IPS-18c (cell line): Measurements from ENCODE around the gene CTCFL.

ENCODE experiments used
- H3K4me3 ChIP-seq: 2 replicates; pipeline ENCODE4 v1.7.0; 2013; ENCODE audit warnings: low read depth, mild to moderate bottlenecking, low read length, moderate library complexity; ENCODE audit not compliant: insufficient read depth
- H3K9me3 ChIP-seq: one replicate; pipeline ENCODE4 v1.6.1; 2013; ENCODE audit warnings: mild to moderate bottlenecking, low read length, moderate library complexity; ENCODE audit not compliant: control insufficient read depth, insufficient read depth

Gene CTCFL

DNA sequence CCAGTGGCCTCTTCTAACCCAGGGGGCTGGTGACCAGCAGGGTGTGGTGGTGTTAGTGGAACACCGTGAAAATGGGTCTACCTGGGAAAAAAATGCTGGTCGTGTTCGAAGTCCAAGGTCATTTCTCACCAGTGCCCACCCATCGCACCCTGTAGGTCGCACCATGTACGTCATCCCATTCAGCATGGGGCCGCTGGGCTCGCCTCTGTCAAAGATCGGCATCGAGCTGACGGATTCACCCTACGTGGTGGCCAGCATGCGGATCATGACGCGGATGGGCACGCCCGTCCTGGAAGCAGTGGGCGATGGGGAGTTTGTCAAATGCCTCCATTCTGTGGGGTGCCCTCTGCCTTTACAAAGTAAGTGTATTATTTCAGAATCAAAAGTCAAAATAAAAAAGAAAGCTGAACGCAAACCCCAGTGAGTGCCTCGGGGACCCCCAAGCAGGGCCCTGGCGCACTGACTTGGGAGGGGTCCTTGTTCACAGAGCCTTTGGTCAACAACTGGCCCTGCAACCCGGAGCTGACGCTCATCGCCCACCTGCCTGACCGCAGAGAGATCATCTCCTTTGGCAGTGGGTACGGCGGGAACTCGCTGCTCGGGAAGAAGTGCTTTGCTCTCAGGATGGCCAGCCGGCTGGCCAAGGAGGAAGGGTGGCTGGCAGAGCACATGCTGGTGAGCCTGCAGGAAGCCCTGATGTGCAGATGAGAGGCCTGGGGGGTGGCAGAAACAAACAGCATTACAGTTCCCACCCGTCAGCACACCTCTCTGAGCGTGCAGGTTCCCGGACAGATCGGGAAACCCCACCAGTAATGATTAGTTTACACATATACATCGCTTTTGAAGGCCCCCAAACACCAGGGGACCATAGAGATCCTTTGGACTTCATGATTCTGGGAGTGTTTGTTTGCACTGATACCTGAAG, 37.9 kb upstream of the CTCFL start:
- no peaks in the 10 kb centered on the region for H3K9me3 ChIP-seq
- H3K4me3 ChIP-seq, result no peak overlapping the region

GRCh38 chr20:57561356-57562279, 36.7 kb upstream of the CTCFL start:
- no peak overlapping the region for H3K4me3 ChIP-seq

DNA sequence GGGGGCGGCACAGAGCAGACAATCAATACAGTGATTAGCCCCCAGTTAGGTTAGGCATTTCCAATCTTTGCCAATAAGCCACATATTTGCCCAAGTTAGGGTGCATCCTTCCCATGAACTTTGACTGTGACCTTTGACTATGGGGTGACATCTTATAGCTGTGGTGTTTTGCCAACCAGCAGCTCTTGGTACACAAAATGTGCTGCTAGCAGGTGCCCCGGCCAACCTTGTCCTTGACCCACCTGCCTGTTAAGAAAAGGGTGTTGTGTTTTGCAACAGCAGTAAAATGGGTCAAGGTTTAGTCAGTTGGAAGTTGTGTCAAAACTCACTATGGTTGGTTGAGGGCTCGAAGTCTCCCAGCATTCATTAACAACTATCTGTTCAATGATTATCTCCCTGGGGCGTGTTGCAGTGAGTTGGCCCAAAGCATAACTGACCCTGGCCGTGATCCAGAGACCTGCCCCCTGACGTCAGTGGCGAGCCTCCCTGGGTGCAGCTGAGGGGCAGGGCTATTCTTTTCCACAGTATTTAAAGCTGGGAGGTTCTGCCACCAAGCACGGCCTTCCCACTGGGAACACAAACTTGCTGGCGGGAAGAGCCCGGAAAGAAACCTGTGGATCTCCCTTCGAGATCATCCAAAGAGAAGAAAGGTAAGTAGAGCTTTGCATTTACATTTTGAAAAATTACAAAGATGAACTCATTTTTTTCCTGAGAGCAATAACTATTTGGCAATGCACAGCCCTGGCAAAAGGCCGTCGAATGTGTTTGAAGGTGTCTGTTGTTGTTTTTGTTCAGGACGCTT, 35.8 kb upstream of the CTCFL start, which contains the start of gene PCK1:
Gene PCK1 (plus strand): TSS at position 557 of the 802 bp plus-strand sequence. CDS start 302 bp downstream, outside the sequence.
- Histone ChIP-seq H3K9me3 (no peaks in the 10 kb centered on the region), H3K4me3 (no peak within 1 kb of the TSS)

More at GRCh38 chr20:57561356-57562279, 36.7 kb upstream of the CTCFL start:
- H3K9me3 ChIP-seq, result no peaks in the 10 kb centered on the region

DNA sequence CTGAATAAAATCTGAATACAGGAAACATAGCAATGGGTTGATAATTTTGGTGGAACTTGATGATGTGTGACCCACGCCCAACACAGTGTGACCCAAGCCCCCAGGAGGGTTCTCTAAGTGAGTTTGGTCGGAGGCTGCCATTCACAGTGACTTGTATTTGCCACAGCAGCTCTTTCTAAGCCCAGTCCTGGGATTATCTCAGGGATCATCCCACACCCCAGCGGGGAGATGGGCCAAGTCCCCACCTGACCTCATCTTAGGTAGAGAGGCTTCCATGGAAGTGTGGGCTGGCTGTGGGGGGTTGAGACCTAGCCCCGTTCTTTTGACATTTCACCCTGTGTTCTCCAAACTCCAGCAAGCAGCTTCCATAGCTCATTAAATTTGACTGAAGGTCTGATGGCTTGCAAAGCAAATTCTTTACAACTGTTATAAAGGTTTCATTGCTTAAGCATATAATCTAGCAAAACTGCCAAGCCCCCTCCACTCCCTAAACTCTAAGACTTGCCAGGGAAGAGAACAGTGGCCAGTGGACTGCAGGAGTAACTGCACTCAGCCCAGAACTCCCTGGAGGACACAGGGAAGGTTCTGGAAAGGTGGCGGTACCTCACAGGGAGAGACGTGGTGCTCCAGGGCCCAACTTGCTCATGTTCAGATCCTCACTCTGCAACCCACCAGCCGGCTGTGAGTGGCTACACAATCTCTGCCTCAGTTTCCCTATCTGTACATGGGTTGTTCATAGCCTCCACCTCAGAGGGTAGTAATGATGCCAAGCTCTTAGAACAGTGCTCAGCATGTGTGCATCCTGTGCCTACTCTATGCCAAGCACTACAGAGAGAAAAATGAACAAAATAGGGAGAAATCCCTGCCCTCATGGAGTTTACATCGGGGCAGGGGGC, 35.0 kb upstream of the CTCFL start:
- Histone ChIP-seq H3K4me3 (no peak overlapping the region), H3K9me3 (no peaks in the 10 kb centered on the region)

DNA sequence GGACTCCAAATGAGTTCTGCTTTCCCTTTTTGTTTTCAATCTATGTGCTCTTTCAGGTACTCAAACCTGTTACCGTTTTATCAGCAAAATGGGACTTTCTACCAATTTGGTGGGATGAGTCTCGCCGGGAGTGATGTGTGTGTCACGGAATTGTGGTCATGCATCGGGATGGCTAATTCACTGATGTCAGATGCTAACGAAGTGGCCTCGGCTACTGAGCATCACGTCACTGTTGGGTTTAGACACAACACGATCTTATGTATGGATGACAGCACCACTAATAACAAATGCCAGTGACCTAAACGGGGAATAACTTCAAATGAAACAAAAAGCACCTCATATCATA, 34.3 kb upstream of the CTCFL start:
- H3K9me3 ChIP-seq, result no peaks in the 10 kb centered on the region
- H3K4me3 ChIP-seq, result no peak overlapping the region

GRCh38 chr20:57558614-57559288, 33.8 kb upstream of the CTCFL start:
- no peaks in the 10 kb centered on the region for H3K9me3 ChIP-seq

DNA sequence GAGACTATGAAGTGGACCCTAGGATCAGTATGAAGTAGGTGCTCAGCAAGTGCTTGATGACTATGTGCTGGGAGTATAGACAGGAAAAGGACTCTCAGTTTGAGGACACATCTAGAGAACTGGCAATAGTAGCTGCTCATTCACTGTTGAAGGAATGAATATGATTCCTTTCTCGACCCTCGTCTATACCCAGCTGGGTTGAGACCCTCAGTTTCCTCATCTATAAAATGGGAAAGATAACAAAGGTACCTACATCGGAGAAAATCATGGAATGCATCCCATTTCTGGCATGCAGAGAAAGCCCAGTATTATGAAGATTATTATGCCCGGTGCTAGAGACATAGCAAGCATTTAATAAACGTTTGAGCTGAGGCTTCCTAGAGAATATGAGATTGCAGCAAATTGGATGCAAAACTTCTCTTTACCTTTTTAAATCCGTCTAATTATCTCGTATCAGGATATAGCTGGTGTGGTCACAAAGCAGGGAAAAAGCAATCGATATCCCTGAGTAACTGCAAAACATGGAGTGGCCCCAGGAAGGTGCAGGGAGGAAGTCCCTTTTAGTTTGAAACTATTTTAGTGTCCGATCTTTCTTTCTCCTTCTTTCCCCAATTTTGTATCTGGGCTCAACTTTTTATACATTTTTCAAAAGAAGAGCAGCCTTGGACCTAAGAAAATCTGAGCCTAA, 33.1 kb upstream of the CTCFL start:
- Histone ChIP-seq H3K4me3 (no peak overlapping the region), H3K9me3 (no peaks in the 10 kb centered on the region)

More at GRCh38 chr20:57558614-57559288, 33.8 kb upstream of the CTCFL start:
- no peak overlapping the region for H3K4me3 ChIP-seq

DNA sequence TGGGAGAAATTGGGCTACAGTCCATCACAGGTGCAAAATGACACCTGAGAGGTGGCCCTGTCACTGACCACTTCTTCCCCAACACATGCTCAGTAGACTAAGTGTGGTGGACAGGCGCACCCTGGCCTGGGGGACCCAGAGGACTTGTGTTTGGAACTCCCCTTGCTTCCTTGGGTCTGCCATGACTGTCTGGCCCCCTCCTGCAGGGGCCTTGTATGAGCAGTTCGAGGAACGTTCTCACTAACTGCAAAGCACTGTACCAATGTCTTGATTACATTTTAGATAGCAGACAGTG, 32.0 kb upstream of the CTCFL start:
- H3K9me3 ChIP-seq, result no peaks in the 10 kb centered on the region
- no peak overlapping the region for H3K4me3 ChIP-seq

DNA sequence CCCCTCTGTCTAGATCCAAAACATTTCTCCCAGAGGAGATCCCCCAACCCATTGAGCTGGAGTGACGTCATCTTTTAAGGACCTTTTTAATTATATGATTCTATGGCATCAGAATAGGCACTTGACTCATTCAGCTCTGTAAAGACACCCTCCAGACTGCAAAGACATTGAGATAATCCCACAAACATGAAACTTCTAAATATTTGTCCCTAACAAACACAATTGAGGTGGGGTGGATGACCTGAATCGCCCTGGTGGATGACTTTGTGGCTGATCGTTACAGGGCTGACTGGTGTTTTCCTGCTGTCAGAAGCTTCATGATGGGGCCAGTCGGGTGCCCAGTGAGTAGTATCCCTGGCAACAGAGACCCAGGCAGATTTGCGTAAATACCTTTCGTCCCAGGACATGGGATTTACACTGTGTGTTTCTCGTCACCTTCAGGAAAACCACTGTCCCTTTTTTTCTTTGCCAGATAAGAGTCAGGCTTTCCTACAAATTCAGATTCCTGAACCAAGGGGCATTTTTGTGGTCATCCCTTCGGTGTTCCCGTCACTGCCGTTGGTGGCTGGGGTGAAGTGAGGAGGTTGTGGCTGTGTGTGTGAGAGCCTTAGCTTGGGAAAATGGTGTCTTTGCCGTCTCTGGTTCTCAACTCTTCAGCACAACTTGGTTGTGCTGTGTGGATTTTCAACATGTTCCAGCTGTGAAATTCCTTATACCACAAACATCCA, 30.7 kb upstream of the CTCFL start:
- Histone ChIP-seq H3K9me3 (no peaks in the 10 kb centered on the region), H3K4me3 (no peak overlapping the region)

DNA sequence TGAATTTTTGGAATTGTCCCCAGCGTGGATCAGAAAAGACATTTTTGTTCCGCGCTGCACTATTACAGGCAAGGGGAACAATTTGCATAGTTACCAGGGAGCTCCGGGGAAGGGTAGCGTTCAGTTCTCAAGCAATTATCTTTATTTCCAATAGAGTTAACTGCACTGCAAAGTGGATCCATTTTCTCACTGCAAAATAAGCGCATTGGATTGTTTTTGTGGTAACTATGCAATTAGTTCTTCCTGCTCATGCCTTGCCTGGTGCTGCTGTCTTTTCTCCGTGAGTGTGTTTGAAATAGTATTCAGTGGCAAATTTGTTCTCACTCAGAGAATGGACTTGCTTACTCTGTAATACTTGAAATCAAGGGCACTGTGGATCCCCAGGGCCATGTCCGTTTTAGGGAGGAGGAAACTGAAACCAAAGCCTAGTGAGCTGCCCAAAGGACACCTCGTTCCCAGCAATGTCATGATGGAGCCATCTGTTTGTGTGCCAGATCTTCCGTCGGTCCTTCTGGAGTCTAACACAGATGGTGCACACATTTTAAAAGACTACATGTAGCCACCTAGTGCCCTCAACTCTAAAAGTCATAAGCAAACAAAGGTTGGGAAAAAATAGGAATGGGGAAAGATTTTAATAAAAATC, 28.6 kb upstream of the CTCFL start:
- H3K4me3 ChIP-seq, result no peak overlapping the region
- H3K9me3 ChIP-seq, result no peaks in the 10 kb centered on the region

DNA sequence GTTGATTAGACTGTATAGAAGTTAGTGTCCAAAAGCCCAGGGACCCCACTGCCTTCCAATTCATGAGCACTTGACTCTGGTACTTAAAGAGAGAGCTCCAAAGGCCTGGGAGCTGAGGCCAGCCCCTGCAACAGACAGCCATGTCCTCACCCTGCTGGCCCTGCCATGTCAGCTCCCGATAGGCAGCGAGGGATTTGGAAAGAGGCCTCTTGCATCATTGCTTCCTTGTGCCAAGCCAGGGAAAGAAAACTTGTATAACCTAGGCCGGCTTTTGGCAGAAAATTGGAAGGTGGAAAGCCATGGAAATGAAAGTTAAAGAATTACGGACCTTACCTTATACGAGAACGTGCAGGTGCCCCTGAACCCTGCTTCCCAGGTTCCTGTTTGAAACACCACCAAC, 27.5 kb upstream of the CTCFL start:
- no peaks in the 10 kb centered on the region for H3K9me3 ChIP-seq

GRCh38 chr20:57548177-57549058, 23.5 kb upstream of the CTCFL start:
- H3K4me3 ChIP-seq, result no peak overlapping the region
- H3K9me3 ChIP-seq, result no peaks in the 10 kb centered on the region

More for the DNA sequence above, 27.5 kb upstream of the CTCFL start:
- H3K4me3 ChIP-seq, result no peak overlapping the region

DNA sequence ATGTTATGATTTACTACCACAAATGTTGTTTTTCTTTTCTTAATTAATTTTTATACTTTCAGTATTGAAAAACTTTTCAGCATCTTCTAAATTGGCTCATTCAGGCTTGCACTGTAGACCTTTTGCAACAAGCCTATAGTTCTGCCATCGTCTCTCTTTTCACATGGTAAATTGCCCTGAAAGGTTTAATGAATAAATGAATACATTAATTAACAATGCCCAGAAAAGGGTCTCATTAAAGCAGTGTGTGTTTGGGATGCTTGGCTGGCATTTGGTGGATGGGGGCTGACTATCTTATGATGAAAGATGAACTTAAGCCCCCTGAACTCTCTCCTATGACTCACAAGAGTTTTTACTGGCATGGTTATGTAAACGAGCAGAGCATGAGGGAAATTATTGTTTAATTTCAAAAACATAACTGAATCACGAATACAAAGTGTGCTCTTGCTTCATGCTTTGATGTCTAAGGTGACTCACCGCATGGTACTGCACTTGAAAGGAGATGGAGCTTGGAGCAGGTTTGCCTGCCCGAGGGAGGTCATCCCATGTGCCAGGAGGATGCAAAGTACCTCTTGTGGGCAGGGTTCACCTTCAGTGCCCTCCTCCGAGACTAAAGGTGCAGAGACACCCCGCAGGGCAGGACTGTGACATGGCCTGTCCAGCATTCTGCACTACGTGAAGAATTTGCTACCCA, 22.2 kb upstream of the CTCFL start:
- Histone ChIP-seq H3K4me3 (no peak overlapping the region), H3K9me3 (no peaks in the 10 kb centered on the region)
